ENCODE results near the gene STXBP6.

DNA sequence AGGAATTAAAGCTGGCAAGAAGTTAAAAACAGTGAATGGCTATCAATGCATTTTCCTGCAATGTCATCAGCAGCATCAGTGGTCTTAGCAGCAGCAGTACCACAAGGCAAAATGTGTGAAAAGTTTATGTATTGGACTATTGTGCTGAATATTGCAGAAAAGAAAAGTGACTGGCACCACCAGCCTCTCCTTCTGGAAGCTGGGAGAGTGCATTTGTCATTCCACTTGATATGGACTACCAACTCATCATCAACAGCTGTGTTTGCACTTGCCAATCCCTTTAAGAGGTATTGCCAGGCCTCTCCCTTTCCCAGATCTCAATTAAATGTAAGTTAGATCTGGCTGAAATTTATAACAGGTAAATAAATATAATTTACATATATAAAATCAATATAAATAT, 265.0 kb downstream of the STXBP6 start:
- TF ChIP-seq, protein P1, sequence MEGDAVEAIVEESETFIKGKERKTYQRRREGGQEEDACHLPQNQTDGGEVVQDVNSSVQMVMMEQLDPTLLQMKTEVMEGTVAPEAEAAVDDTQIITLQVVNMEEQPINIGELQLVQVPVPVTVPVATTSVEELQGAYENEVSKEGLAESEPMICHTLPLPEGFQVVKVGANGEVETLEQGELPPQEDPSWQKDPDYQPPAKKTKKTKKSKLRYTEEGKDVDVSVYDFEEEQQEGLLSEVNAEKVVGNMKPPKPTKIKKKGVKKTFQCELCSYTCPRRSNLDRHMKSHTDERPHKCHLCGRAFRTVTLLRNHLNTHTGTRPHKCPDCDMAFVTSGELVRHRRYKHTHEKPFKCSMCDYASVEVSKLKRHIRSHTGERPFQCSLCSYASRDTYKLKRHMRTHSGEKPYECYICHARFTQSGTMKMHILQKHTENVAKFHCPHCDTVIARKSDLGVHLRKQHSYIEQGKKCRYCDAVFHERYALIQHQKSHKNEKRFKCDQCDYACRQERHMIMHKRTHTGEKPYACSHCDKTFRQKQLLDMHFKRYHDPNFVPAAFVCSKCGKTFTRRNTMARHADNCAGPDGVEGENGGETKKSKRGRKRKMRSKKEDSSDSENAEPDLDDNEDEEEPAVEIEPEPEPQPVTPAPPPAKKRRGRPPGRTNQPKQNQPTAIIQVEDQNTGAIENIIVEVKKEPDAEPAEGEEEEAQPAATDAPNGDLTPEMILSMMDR (IDR thresholded peaks at IDR 0.05): no peak
- TF ChIP-seq POLR2A (IDR thresholded peaks at IDR 0.05): no peak
- TF ChIP-seq EP300 (IDR thresholded peaks at IDR 0.05): no peak
